Non-pigmented ciliary epithelial cell (primary cell): ENCODE results near the gene SNU13.
"Not testable (repeated sequence)": the region's sequence is repeated elsewhere in the genome, so short reads cannot be mapped to it uniquely, and the experiment has no call there.

Experiments
- DNase-seq: peaks from one replicate; pipeline ENCODE4 v3.0.0-alpha.2; 2010; ENCODE audit warnings: low read depth

The SNU13 gene

DNA sequence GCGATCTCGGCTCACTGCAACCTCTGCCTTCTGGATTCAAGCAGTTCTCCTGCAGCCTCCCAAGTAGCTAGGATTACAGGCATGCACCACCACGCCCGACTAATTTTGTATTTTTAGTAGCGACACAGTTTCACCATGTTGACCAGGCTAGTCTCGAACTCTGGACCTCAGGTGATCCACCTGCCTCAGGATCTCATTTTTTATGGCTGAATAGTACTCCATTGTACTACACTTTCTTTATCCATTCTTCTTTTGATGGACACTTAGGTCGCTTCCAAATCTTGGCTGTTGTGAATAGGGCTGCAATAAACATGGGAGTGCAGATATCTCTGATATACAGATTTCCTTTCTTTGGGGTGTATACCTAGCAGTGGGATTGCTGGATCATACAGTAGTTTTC is 46.8 kb downstream of the SNU13 start:
- no peak for DNase-seq

DNA sequence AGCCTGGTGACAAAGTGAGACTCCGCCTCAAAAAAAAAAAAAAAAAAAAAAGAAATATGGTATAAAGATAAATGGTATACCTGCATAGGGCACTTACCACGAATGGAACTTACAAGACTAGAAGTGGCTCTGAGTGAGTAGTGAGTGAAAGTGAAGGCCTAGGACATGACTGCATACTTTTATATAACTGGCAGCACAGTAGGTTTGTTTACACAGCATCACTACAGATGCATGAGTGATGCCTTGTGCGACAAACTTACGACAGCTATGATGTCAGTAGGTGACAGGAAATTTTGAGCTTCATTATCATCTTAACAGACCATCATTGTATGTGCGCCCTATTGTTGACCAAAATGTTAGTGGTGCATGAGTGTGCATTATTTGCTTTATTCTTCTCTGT is 49.9 kb downstream of the SNU13 start:
- no peak for DNase-seq

DNA sequence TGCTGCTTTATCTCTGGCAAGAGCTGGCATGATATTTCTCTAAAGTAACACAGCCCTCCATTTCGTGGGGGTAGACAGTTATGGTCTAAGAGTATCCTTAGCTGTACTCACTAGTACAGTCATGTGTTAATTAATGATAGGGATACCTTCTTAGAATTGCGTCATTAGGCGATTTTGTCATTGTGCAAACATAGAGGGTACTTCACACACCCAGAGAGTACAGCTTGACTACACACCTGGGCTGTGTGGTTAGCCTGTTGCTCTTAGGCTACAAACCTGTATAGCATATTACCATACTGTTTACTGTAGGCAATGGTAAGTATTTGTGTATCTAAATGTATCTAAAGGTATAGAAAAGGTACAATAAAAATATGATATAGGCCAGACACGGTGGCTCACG is 50.5 kb downstream of the SNU13 start:
- DNase-seq = no peak

- not testable (repeated sequence) for DNase-seq
Observed at GRCh38 chr22:41637623-41638022, 51.0 kb downstream of the SNU13 start.

GRCh38 chr22:41636467-41636866 is 52.2 kb downstream of the SNU13 start:
- DNase-seq = no peak

GRCh38 chr22:41634610-41635009 is 54.1 kb downstream of the SNU13 start:
- not testable (repeated sequence) for DNase-seq

GRCh38 chr22:41631615-41632014 is 57.1 kb downstream of the SNU13 start:
- not testable (repeated sequence) for DNase-seq

- DNase-seq = not testable (repeated sequence)
Observed at GRCh38 chr22:41631115-41631514, 57.6 kb downstream of the SNU13 start.

GRCh38 chr22:41625577-41625976 is 63.1 kb downstream of the SNU13 start:
- DNase-seq = no peak
